GM23248 (cell line): ENCODE measurements around the gene PLEKHJ1. TPM values are rescaled to one million over a fixed set of nuclear protein-coding genes. Genes with fewer than 3 reads are reported as not detected.
"Not testable (repeated sequence)": the region's sequence is repeated elsewhere in the genome, so short reads cannot be mapped to it uniquely, and the experiment has no call there.

Experiments
- DNase-seq: peaks from one replicate; pipeline ENCODE4 v3.0.0-alpha.2; 2015
- H2AFZ ChIP-seq: fragments of 200-600 bp; sonication (generic); 2 replicates; pipeline ENCODE4 v1.6.1; 2016; ENCODE audit warnings: antibody characterized with exemption
- H3F3A ChIP-seq: fragments of 200-600 bp; sonication (generic); 2 replicates; pipeline ENCODE4 v1.6.1; 2016; ENCODE audit warnings: mild to moderate bottlenecking, antibody characterized with exemption, mixed run types; ENCODE audit not compliant: insufficient read depth
- H3K27ac ChIP-seq: fragments of 200-600 bp; sonication (generic); 2 replicates; pipeline ENCODE4 v1.5.1; 2016; ENCODE audit warnings: mild to moderate bottlenecking
- H3K27me3 ChIP-seq: fragments of 200-600 bp; sonication (generic); replicated peaks from 2 replicates; pipeline ENCODE4 v1.6.1; 2016; ENCODE audit warnings: mild to moderate bottlenecking; ENCODE audit not compliant: insufficient read depth
- H3K36me3 ChIP-seq: fragments of 200-600 bp; sonication (generic); 2 replicates; pipeline ENCODE4 v1.6.1; 2016; ENCODE audit warnings: low read depth, mild to moderate bottlenecking
- H3K4me1 ChIP-seq: fragments of 200-600 bp; sonication (generic); 2 replicates; pipeline ENCODE4 v1.6.1; 2016; ENCODE audit warnings: mild to moderate bottlenecking; ENCODE audit not compliant: insufficient read depth
- H3K4me2 ChIP-seq: fragments of 200-600 bp; sonication (generic); one replicate; pipeline ENCODE4 v1.6.1; 2016; ENCODE audit warnings: mild to moderate bottlenecking; ENCODE audit not compliant: unreplicated experiment
- H3K4me3 ChIP-seq: fragments of 200-600 bp; sonication (generic); 2 replicates; pipeline ENCODE4 v1.5.1; 2016; ENCODE audit warnings: mild to moderate bottlenecking
- H3K79me2 ChIP-seq: fragments of 200-600 bp; sonication (generic); 2 replicates; pipeline ENCODE4 v1.6.1; 2016; ENCODE audit warnings: mild to moderate bottlenecking; ENCODE audit not compliant: insufficient read depth
- H3K9ac ChIP-seq: fragments of 200-600 bp; sonication (generic); 2 replicates; pipeline ENCODE4 v1.6.1; 2016; ENCODE audit warnings: mild to moderate bottlenecking
- H3K9me2 ChIP-seq: fragments of 200-600 bp; sonication (generic); 2 replicates; pipeline ENCODE4 v1.6.1; 2016; ENCODE audit warnings: mixed run types, mild to moderate bottlenecking, moderate library complexity; ENCODE audit not compliant: insufficient read depth
- H3K9me3 ChIP-seq: fragments of 200-600 bp; sonication (generic); one replicate; pipeline ENCODE4 v1.6.1; 2017; ENCODE audit warnings: low read depth
- H4K20me1 ChIP-seq: fragments of 200-600 bp; sonication (generic); 2 replicates; pipeline ENCODE4 v1.6.0; 2016; ENCODE audit not compliant: insufficient read depth
- EZH2 ChIP-seq: fragments of 200-600 bp; sonication (generic); IDR thresholded peaks from 2 replicates; pipeline ENCODE4 v1.6.1; 2018; ENCODE audit warnings: antibody characterized with exemption, mild to moderate bottlenecking; ENCODE audit not compliant: insufficient read depth, poor library complexity, severe bottlenecking
- EZH2phosphoT487 ChIP-seq: fragments of 200-600 bp; sonication (generic); IDR thresholded peaks from 2 replicates; pipeline ENCODE4 v1.6.1; 2018; ENCODE audit warnings: antibody characterized with exemption, moderate library complexity, mild to moderate bottlenecking, low read depth; ENCODE audit not compliant: insufficient read depth
- WGBS, 2 experiments: methylation state at CpG; one replicate each; pipeline ENCODE4 v1.1.6; 2015 to 2017; ENCODE audit warnings: low lambda C conversion rate in 2 of 2, low coverage in 1 of 2; ENCODE audit errors: missing lambda C conversion rate in 2 of 2; 5-methylcytosine and 5-hydroxymethylcytosine counted together
- in situ Hi-C: fragments of 300-500 bp; cut with MboI; formaldehyde crosslinking; loops from 2 replicates; pipeline ENCODE4 v1.15.0; 2020
- polyA plus RNA-seq: library from polyadenylated mRNA; unstranded; fragments of >200 nt; fragmentation: Nextera tagmentation; extraction: Ambion mirVana; gene quantifications from 2 replicates; pipeline ENCODE4 v1.2.1, GENCODE V29; 2016
- total RNA-seq: library from RNA; depleted of rRNA; stranded (reverse); fragments of >200 nt; shearing (Covaris generic); gene quantifications from 2 replicates; pipeline ENCODE4 v1.2.3, GENCODE V29; 2014; rRNA removed

PLEKHJ1 gene, protein sequence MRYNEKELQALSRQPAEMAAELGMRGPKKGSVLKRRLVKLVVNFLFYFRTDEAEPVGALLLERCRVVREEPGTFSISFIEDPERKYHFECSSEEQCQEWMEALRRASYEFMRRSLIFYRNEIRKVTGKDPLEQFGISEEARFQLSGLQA
- 68.3 and 85.1 TPM in 2 replicates for total RNA-seq
- polyA plus RNA-seq, result 62.3 and 69.5 TPM in 2 replicates

DNA sequence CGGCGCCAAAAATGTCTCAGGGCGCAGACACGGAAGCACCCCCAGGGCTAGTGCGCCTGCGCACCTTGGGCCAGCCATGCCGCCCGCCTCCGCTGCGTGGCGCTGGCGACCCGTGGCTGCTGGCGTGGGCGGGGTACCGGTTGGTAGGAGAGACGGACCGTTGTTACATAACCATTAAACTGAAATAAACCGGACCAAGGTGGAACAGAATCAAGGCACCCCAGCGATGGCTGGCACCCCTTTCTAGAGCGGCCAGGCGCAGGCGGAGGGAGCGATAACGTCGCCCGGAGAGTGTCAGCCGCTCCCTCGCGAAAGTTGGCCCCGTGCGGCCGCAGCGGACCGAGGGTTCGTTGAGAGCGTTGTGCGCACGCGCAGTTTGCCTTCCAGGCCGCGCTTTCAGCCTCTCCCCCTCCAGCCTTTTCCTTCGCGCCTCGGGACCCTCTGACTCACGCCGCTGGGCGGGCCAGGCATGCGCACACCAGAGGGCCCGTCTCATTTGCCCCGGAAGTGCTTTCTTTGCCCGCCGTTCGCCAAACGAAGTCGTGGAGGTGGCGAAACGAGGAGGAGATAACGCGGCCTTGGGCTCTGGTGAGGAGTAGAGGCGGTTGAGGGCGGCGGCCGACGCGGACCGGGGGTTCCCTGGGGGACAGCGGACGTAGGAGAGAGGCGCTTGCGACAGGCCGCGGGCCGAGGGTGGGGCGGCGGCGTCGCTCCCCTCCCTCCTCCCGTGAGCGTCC, at the start of gene PLEKHJ1, which contains the start of gene SF3A2:
PLEKHJ1 (minus strand) TSS at position 16 of the 737 bp plus-strand sequence. CDS start 81 bp downstream, outside the sequence.
SF3A2 (plus strand) TSS at position 511 of the 737 bp plus-strand sequence. CDS start 6,595 bp downstream, outside the sequence.
- Histone ChIP-seq H4K20me1 (peaks cover 8% of the 10 kb centered on the region; the same call in 1 of the 2 replicates), H3K27ac (peak within 1 kb of the TSS; percentile 92), H3K9ac (peak within 1 kb of the TSS; percentile 92), H3K79me2 (peaks cover 92% of the 10 kb centered on the region), H3K4me1 (peaks cover 31% of the 10 kb centered on the region), H3K9me3 (no peaks in the 10 kb centered on the region), H3K4me3 (peak within 1 kb of the TSS; percentile 83), H3F3A (peaks cover 29% of the 10 kb centered on the region; the same call in 1 of the 2 replicates), H3K9me2 (no peaks in the 10 kb centered on the region), H3K27me3 (no peaks in the 10 kb centered on the region), H3K4me2 (peak within 1 kb of the TSS; percentile 97), H3K36me3 (no peaks in the 10 kb centered on the region), H2AFZ (peak within 1 kb of the TSS; percentile 66)
- WGBS, 2 experiments, result 1 to 2% methylated on average over 70 to 71 of the region's 80 CpGs
- in situ Hi-C loops, result no loop called here
- peak; percentile 99 for DNase-seq
- TF ChIP-seq EZH2phosphoT487, result no peak
- no peak for TF ChIP-seq EZH2

DNA sequence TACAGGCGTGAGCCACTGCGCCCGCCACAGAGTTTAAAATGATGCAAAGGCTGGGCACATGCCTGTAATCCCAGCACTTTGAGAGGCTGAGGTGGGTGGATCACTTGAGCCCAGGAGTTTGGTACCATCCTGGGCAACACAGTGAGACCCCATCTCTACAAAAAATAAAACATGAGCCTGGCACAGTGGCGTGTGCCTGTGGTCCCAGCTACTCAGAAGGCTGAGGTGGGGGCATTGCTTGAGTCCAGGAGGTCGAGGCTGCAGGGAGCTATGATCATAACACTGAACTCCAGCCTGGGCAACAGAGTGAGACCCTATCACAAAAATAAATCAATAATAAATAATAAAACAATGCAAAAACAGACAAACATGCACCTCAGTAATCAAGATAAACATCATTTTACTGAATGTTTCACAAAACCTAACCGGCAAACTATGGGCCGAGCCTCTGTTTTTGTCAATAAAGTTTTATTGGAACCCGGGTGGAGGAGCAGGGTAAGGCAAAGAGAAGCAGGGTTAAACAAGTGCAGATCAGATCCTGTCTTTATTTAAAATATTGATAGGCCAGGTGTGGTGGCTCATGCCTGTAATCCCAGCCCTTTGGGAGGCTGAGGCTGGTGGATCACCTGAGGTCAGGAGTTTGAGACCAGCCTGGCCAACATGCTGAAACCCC, 47.8 kb upstream of the PLEKHJ1 start:
- H3K9ac ChIP-seq, result no peak overlapping the region
- DNase-seq, result no peak

GRCh38 chr19:2282862-2283237, 46.7 kb upstream of the PLEKHJ1 start:
- Histone ChIP-seq H2AFZ (no peak overlapping the region), H3K4me1 (no peaks in the 10 kb centered on the region), H3K27ac (no peak overlapping the region), H3K9ac (no peak overlapping the region), H3F3A (no peaks in the 10 kb centered on the region), H3K9me3 (no peaks in the 10 kb centered on the region), H3K9me2 (no peaks in the 10 kb centered on the region), H3K36me3 (no peaks in the 10 kb centered on the region), H3K4me3 (no peak overlapping the region), H3K4me2 (no peak overlapping the region), H3K79me2 (no peaks in the 10 kb centered on the region), H3K27me3 (no peaks in the 10 kb centered on the region), H4K20me1 (no peaks in the 10 kb centered on the region)
- in situ Hi-C loops, result loop anchor here (10.0 kb wide), 1 partner anchor 102 kb away; no protein-coding TSS in a partner anchor
- no peak for DNase-seq
- TF ChIP-seq EZH2 (no peak), EZH2phosphoT487 (no peak)
- WGBS, 2 experiments, result 87 to 90% methylated on average over 11 of the region's 11 CpGs

More for the DNA sequence above, 47.8 kb upstream of the PLEKHJ1 start:
- no peak for TF ChIP-seq EZH2
- TF ChIP-seq EZH2phosphoT487, result no peak
- in situ Hi-C loops, result loop anchor here (10.0 kb wide), 1 partner anchor 101 kb away; no protein-coding TSS in a partner anchor
- Histone ChIP-seq H3K36me3 (no peaks in the 10 kb centered on the region), H3K4me3 (no peak overlapping the region), H3K9me2 (no peaks in the 10 kb centered on the region), H2AFZ (no peak overlapping the region), H3K4me1 (no peaks in the 10 kb centered on the region), H3K27ac (no peak overlapping the region), H3K79me2 (no peaks in the 10 kb centered on the region), H3K27me3 (peaks cover 6% of the 10 kb centered on the region), H3K4me2 (no peak overlapping the region), H3K9me3 (no peaks in the 10 kb centered on the region), H3F3A (no peaks in the 10 kb centered on the region), H4K20me1 (no peaks in the 10 kb centered on the region)
- 88% methylated on average over 8 of the region's 8 CpGs for WGBS, 2 experiments

- Histone ChIP-seq H3K27ac (no peak within 1 kb of the TSS), H2AFZ (no peak within 1 kb of the TSS), H3K9ac (no peak within 1 kb of the TSS), H3K27me3 (no peaks in the 10 kb centered on the region), H3K4me1 (no peaks in the 10 kb centered on the region), H3K79me2 (no peaks in the 10 kb centered on the region), H4K20me1 (no peaks in the 10 kb centered on the region), H3K4me2 (no peak within 1 kb of the TSS), H3K36me3 (no peaks in the 10 kb centered on the region), H3F3A (no peaks in the 10 kb centered on the region), H3K9me3 (no peaks in the 10 kb centered on the region), H3K4me3 (no peak within 1 kb of the TSS), H3K9me2 (no peaks in the 10 kb centered on the region)
- DNase-seq, result peak; percentile 45
- TF ChIP-seq EZH2phosphoT487, result no peak
- no peak for TF ChIP-seq EZH2
- in situ Hi-C loops, result loop anchor here (10.0 kb wide), 1 partner anchor 103 kb away; no protein-coding TSS in a partner anchor
- 44 to 49% methylated on average over 32 to 41 of the region's 41 CpGs for WGBS, 2 experiments
Observed at GRCh38 chr19:2282062-2282861, 46.1 kb upstream of the PLEKHJ1 start, which contains the start of gene PEAK3. PEAK3 (minus strand) TSS chr19:2282175; CDS start chr19:2280931, 1,244 bp downstream.

DNA sequence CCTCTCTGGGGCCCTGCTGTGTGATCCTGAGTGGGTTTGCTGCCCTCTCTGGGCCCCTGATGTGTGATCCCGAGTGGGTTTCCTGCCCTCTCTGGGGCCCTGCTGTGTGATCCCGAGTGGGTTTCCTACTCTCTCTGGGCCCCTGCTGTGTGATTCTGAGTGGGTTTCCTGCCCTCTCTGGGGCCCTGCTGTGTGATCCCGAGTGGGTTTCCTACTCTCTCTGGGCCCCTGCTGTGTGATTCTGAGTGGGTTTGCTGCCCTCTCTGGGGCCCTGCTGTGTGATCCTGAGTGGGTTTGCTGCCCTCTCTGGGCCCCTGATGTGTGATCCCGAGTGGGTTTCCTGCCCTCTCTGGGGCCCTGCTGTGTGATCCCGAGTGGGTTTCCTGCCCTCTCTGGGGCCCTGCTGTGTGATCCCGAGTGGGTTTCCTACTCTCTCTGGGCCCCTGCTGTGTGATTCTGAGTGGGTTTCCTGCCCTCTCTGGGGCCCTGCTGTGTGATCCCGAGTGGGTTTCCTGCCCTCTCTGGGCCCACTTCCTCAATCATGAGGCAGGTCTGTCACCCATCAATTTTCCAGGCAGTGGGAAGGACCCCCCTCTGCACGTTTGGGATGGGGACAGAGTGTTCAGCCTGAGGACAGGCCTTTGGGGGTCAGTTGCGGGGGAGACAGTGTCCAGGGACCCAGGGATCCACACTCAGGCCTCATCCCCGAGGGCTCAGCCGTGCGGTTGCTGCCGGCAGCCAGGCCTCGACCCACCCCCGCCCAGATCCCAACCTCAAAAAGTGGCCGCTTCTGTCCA, 45.3 kb upstream of the PLEKHJ1 start:
- not testable (repeated sequence) for H3K27me3 ChIP-seq, H3K9ac ChIP-seq, H3K9me3 ChIP-seq, H3F3A ChIP-seq, H3K4me1 ChIP-seq, H4K20me1 ChIP-seq, H3K4me3 ChIP-seq, DNase-seq, H3K36me3 ChIP-seq, H2AFZ ChIP-seq, H3K4me2 ChIP-seq, H3K79me2 ChIP-seq, H3K9me2 ChIP-seq, H3K27ac ChIP-seq
- in situ Hi-C loops, result loop anchor here (10.0 kb wide), 1 partner anchor 103 kb away; no protein-coding TSS in a partner anchor
- 42 to 44% methylated on average over 9 to 16 of the region's 16 CpGs for WGBS, 2 experiments
